Pericardium fibroblast (primary cell): ENCODE measurements around the gene OVOL1. TPM values are rescaled to one million over a fixed set of nuclear protein-coding genes. Genes with fewer than 3 reads are reported as not detected.

Experiments used
- total RNA-seq: library from RNA; depleted of rRNA; stranded (reverse); fragments of >200 nt; gene quantifications from 2 replicates; pipeline ENCODE4 v1.2.3, GENCODE V29; 2015

The OVOL1 gene
- total RNA-seq = not detected in 2 replicates

GRCh38 chr11:65786786-65787636, at the start of gene OVOL1:
TSS of gene OVOL1 (plus strand) at chr11:65787063. CDS start at chr11:65787374, 311 bp downstream.

GRCh38 chr11:65780770-65781151, 6.1 kb upstream of the OVOL1 start, which contains the start of gene AP5B1:
TSS of gene AP5B1 (minus strand) at chr11:65780976. CDS start at chr11:65780591, 385 bp downstream.

GRCh38 chr11:65833297-65834030, 46.6 kb downstream of the OVOL1 start, which contains the start of gene SNX32:
TSS of gene SNX32 (plus strand) at chr11:65833963. CDS start at chr11:65834066, 103 bp downstream.

Other genes starting within 250 kb of the OVOL1 start
- gene LTBP3, start 228.7 kb upstream of the OVOL1 start, total RNA-seq = 165 and 206 TPM in 2 replicates
- gene ZNRD2, start 216.6 kb upstream of the OVOL1 start, total RNA-seq = 37.1 and 50.3 TPM in 2 replicates
- gene FAM89B, start 214.5 kb upstream of the OVOL1 start, total RNA-seq = 63.5 and 65.5 TPM in 2 replicates
- 37.3 and 97.9 TPM in 2 replicates for gene EHBP1L1, start 211.0 kb upstream of the OVOL1 start, total RNA-seq
- 0.09 and 1.2 TPM in 2 replicates for gene KCNK7, start 191.3 kb upstream of the OVOL1 start, total RNA-seq
- gene MAP3K11, start 172.8 kb upstream of the OVOL1 start, total RNA-seq = 28.9 and 30.2 TPM in 2 replicates
- 29.4 and 35.4 TPM in 2 replicates for gene PCNX3, start 171.3 kb upstream of the OVOL1 start, total RNA-seq
- gene SIPA1, start 149.0 kb upstream of the OVOL1 start, total RNA-seq = 15.8 and 28.9 TPM in 2 replicates
- 36.7 and 42.9 TPM in 2 replicates for gene RELA, start 124.1 kb upstream of the OVOL1 start, total RNA-seq
- gene KAT5, start 74.8 kb upstream of the OVOL1 start, total RNA-seq = 24.8 and 29.6 TPM in 2 replicates
- gene RNASEH2C, start 66.3 kb upstream of the OVOL1 start, total RNA-seq = 52.8 and 80.4 TPM in 2 replicates
- 8.9 and 13.4 TPM in 2 replicates for gene AP5B1, start 6.1 kb upstream of the OVOL1 start, total RNA-seq
- 1.1 and 2.4 TPM in 2 replicates for gene SNX32, start 46.9 kb downstream of the OVOL1 start, total RNA-seq
- 674 and 1,158 TPM in 2 replicates for gene CFL1, start 71.1 kb downstream of the OVOL1 start, total RNA-seq
- 25.0 and 48.3 TPM in 2 replicates for gene MUS81, start 73.4 kb downstream of the OVOL1 start, total RNA-seq
- 173 and 216 TPM in 2 replicates for gene EFEMP2, start 85.7 kb downstream of the OVOL1 start, total RNA-seq
- not detected in 2 replicates for gene CTSW, start 92.8 kb downstream of the OVOL1 start, total RNA-seq
- 160 and 177 TPM in 2 replicates for gene FIBP, start 101.4 kb downstream of the OVOL1 start, total RNA-seq
- gene CCDC85B, start 103.6 kb downstream of the OVOL1 start, total RNA-seq = 116 and 144 TPM in 2 replicates
- 4.9 and 8.5 TPM in 2 replicates for gene FOSL1, start 113.3 kb downstream of the OVOL1 start, total RNA-seq
- 16.1 and 18.1 TPM in 2 replicates for gene C11orf68, start 132.0 kb downstream of the OVOL1 start, total RNA-seq
- gene DRAP1, start 132.4 kb downstream of the OVOL1 start, total RNA-seq = 84.4 and 99.7 TPM in 2 replicates
- gene TSGA10IP, start 158.4 kb downstream of the OVOL1 start, total RNA-seq = not detected in 2 replicates
- 21.1 and 42.0 TPM in 2 replicates for gene SART1, start 174.7 kb downstream of the OVOL1 start, total RNA-seq
- 16.4 and 21.5 TPM in 2 replicates for gene EIF1AD, start 215.1 kb downstream of the OVOL1 start, total RNA-seq
- gene BANF1, start 215.4 kb downstream of the OVOL1 start, total RNA-seq = 59.3 and 101 TPM in 2 replicates
- gene CST6, start 224.9 kb downstream of the OVOL1 start, total RNA-seq = 0.70 TPM in 1 of 2 replicates, not detected in the other
- gene CATSPER1, start 239.4 kb downstream of the OVOL1 start, total RNA-seq = not detected in 2 replicates